Peyer's patch (tissue), 4 donors: ENCODE measurements around the gene CASP8AP2. TPM values are rescaled to one million over a fixed set of nuclear protein-coding genes. Genes with fewer than 3 reads are reported as not detected.
"Not testable (repeated sequence)": the region's sequence is repeated elsewhere in the genome, so short reads cannot be mapped to it uniquely, and the experiment has no call there.

Experiments used
- DNase-seq, 3 donors: peaks; one replicate each; pipeline ENCODE4 v3.0.0-alpha.2; 2017 to 2019
- H3K27ac ChIP-seq, 4 donors: fragments of 200-600 bp; sonication (generic); one replicate each; pipeline ENCODE4 v1.5.1; 2016 to 2019
- H3K27me3 ChIP-seq, 2 donors: fragments of 200-600 bp; sonication (generic); one replicate each; pipeline ENCODE4 v1.5.1; 2019
- H3K36me3 ChIP-seq, 3 donors: fragments of 200-600 bp; sonication (generic); one replicate each; pipeline ENCODE4 v1.5.1; 2016 to 2019
- H3K4me1 ChIP-seq, 4 donors: fragments of 200-600 bp; sonication (generic); one replicate each; pipeline ENCODE4 v1.5.1; 2016 to 2019
- H3K4me3 ChIP-seq, 4 donors: fragments of 200-600 bp; sonication (generic); 1 replicate in 3 of 4; 2 replicates in 1 of 4; pipeline ENCODE4 v1.5.1; 2016 to 2019; ENCODE audit warnings: mild to moderate bottlenecking in 1 of 4
- H3K9me3 ChIP-seq, 4 donors: fragments of 200-600 bp; sonication (generic); one replicate each; pipeline ENCODE4 v1.5.1; 2016 to 2019; ENCODE audit warnings: mild to moderate bottlenecking in 1 of 4
- POLR2A ChIP-seq, 2 donors: fragments of 450-650 bp; IDR thresholded peaks; one replicate each; pipeline ENCODE4 v1.5.1; 2017; ENCODE audit warnings: antibody characterized with exemption in 2 of 2, mild to moderate bottlenecking in 2 of 2, moderate library complexity in 2 of 2
- total RNA-seq, 4 donors: library from RNA; depleted of rRNA; stranded (reverse); fragments of >200 nt; gene quantifications; one replicate each; pipeline ENCODE4 v1.1.0, GENCODE V29; 2016
- TF ChIP-seq, protein P1 (sequence below), 6 experiments: fragments of 450-650 bp in 4 of 6; fragments of 200-600 bp in 2 of 6; sonication (generic) in 1 of 6; IDR thresholded peaks; one replicate each; pipeline ENCODE4 v1.5.1; 2017 to 2019; ENCODE audit warnings: antibody characterized with exemption in 6 of 6, mild to moderate bottlenecking in 3 of 6, moderate library complexity in 1 of 6

The CASP8AP2 gene
- total RNA-seq, 4 donors from 2014 or later: 15.9 to 33.0 (median 19.2) TPM

DNA sequence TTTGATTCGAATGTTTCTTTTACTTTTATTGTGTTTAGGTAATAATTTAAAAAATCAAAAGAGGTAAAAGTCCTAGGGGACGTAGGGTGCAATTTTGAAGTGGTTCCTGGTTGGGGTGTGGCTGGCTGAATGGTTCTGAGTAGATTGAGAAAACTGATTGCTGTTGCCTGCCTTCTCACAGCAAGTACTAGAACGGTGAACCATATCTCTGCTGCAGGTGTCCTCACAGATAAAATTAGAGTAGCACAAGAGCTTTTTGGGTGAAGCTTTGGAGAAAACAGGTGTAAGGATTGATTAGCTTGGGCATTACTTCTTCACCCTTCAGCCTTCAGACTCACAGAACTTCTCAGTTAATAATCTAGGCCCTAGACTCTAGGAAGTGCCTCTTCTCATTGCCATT, 44.8 kb downstream of the CASP8AP2 start:
- Histone ChIP-seq H3K4me3 (no peak overlapping the region), H3K27me3 (no peaks in the 10 kb centered on the region), H3K4me1 (no peaks in the 10 kb centered on the region), H3K27ac (no peak overlapping the region), H3K36me3 (peaks cover 0 to 39% (median 0%) of the 10 kb centered on the region in 3 donors), H3K9me3 (no peaks in the 10 kb centered on the region)
- TF ChIP-seq, protein P1, sequence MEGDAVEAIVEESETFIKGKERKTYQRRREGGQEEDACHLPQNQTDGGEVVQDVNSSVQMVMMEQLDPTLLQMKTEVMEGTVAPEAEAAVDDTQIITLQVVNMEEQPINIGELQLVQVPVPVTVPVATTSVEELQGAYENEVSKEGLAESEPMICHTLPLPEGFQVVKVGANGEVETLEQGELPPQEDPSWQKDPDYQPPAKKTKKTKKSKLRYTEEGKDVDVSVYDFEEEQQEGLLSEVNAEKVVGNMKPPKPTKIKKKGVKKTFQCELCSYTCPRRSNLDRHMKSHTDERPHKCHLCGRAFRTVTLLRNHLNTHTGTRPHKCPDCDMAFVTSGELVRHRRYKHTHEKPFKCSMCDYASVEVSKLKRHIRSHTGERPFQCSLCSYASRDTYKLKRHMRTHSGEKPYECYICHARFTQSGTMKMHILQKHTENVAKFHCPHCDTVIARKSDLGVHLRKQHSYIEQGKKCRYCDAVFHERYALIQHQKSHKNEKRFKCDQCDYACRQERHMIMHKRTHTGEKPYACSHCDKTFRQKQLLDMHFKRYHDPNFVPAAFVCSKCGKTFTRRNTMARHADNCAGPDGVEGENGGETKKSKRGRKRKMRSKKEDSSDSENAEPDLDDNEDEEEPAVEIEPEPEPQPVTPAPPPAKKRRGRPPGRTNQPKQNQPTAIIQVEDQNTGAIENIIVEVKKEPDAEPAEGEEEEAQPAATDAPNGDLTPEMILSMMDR (IDR thresholded peaks at IDR 0.05): no peak
- no peak for TF ChIP-seq POLR2A (IDR thresholded peaks at IDR 0.05)
- DNase-seq: no peak

DNA sequence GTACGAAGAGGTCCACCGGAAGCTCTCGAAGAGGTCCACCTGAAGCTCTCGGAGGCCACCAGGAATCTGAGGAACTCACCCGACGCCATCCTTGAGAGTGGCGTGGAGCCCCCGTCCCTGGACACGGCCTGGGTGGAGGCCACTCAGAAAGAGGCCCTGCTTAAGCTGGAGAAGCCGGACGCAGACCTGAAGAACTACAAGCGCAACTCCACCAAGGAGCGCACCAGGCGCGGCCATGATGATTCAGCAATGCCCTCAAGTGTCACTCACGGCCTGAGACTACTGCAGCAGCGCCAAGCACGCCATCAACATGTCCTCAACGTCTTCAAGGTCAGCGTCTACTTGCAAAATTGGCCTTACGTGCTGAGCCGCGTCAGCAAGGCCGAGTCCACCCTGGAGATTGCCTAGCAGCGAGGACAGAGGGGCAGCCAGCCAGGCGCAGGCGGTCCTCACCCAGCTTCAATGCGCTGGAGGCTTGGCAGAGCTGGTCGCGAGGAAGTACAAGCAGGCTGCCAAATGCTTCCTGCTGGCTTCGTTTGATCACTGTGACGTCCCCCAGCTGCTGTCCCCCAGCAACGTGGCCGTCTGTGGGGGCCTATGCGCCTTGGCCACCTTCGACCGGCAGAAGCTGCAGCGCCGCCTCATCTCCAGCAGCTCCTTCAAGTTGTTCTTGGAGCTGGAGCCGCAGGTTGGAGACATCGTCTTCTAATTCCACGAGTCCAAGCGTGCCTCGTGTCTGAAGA, 56.9 kb downstream of the CASP8AP2 start:
- H3K9me3 ChIP-seq: no peaks in the 10 kb centered on the region
- H3K4me1 ChIP-seq: no peaks in the 10 kb centered on the region
- no peak overlapping the region for H3K27ac ChIP-seq
- H3K27me3 ChIP-seq: no peaks in the 10 kb centered on the region
- no peak for DNase-seq
- no peak for TF ChIP-seq POLR2A (IDR thresholded peaks at IDR 0.05)
- TF ChIP-seq, protein P1 (IDR thresholded peaks at IDR 0.05): no peak
- H3K4me3 ChIP-seq: no peak overlapping the region
- H3K36me3 ChIP-seq: no peaks in the 10 kb centered on the region

DNA sequence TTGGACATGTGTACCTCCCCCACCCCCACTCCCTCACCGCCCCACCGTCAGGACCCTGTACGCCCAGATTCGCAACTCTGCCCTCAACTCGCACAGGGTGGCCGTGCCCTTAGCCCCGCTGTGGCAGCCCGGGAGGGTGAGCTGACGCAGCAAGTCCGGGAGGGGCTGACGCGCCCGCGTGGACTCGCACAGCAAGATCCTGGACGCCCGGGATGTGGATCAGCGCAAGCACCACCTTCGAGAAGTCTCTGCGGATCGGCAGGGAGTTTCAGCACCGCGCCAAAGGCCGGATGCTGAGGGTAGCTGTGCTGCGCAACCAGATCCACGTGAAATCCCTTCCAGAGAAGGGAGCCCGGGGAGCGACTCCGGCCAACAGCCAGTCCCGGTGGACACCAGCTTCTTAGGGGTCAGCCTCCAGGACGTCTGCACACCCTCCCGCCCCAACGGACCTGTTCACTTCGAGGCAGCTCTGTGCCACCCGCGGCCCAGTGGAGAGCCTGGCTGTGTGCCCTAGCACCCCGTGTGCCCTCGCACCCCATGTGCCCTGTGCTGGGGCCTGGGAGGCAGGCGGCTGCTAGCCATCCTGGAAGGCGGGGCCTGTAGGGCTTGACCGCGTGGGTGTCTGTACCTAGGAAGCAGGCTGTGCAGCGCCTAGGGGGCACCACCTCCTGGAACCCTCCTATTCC, 57.9 kb downstream of the CASP8AP2 start:
- Histone ChIP-seq H3K4me1 (no peaks in the 10 kb centered on the region), H3K9me3 (no peaks in the 10 kb centered on the region), H3K4me3 (no peak overlapping the region)

DNA sequence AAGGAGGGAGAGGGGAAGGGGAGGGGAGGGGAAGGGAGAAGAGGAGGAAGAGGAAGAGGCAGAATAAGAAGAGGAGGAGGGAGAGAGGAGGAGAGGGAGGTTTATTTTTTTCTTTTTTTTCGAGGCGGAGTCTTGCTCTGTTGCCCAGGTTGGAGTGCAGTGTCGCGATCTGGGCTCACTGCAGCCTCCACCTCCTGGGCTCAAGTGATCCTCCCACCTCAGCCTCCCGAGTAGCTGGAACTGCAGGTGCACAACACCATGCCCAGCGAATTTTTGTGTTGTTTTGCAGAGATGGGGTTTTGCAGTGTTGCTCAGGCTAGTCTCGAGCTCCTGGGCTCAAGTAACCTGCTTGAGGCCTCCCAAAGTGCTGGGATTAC, 58.4 kb downstream of the CASP8AP2 start:
- Histone ChIP-seq H3K36me3 (no peaks in the 10 kb centered on the region), H3K4me1 (no peaks in the 10 kb centered on the region), H3K27ac (no peak overlapping the region), H3K27me3 (no peaks in the 10 kb centered on the region), H3K9me3 (no peaks in the 10 kb centered on the region), H3K4me3 (no peak overlapping the region)
- DNase-seq: no peak
- no peak for TF ChIP-seq POLR2A (IDR thresholded peaks at IDR 0.05)
- TF ChIP-seq, protein P1 (IDR thresholded peaks at IDR 0.05): no peak

More for the DNA sequence above, 57.9 kb downstream of the CASP8AP2 start:
- Histone ChIP-seq H3K27me3 (no peaks in the 10 kb centered on the region), H3K27ac (no peak overlapping the region), H3K36me3 (no peaks in the 10 kb centered on the region)
- peak in 1 of 3 donors; percentile 49 for DNase-seq
- TF ChIP-seq, protein P1 (IDR thresholded peaks at IDR 0.05): no peak
- no peak for TF ChIP-seq POLR2A (IDR thresholded peaks at IDR 0.05)

DNA sequence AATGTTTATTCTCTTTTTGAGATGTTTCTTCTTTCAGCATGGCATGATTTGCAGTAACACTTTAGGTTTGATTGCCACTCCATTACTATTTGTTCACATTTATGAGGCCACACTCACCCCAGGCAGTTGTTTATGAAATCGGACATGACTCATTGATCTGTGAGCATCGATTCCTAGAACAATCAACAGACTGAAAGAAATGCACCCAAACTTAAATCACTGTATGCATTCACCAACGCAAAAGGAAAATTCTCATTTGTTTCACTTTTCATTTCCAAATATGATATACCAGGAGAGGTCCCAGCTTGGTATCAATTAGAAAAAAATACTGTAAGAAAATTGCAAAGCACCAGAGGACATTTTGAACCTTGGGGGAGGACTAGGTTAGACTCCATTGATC, 59.2 kb downstream of the CASP8AP2 start:
- no peak for TF ChIP-seq POLR2A (IDR thresholded peaks at IDR 0.05)
- TF ChIP-seq, protein P1 (IDR thresholded peaks at IDR 0.05): no peak
- Histone ChIP-seq H3K27me3 (no peaks in the 10 kb centered on the region), H3K4me3 (no peak overlapping the region), H3K4me1 (no peaks in the 10 kb centered on the region), H3K36me3 (no peaks in the 10 kb centered on the region), H3K9me3 (no peaks in the 10 kb centered on the region), H3K27ac (no peak overlapping the region)
- no peak for DNase-seq

DNA sequence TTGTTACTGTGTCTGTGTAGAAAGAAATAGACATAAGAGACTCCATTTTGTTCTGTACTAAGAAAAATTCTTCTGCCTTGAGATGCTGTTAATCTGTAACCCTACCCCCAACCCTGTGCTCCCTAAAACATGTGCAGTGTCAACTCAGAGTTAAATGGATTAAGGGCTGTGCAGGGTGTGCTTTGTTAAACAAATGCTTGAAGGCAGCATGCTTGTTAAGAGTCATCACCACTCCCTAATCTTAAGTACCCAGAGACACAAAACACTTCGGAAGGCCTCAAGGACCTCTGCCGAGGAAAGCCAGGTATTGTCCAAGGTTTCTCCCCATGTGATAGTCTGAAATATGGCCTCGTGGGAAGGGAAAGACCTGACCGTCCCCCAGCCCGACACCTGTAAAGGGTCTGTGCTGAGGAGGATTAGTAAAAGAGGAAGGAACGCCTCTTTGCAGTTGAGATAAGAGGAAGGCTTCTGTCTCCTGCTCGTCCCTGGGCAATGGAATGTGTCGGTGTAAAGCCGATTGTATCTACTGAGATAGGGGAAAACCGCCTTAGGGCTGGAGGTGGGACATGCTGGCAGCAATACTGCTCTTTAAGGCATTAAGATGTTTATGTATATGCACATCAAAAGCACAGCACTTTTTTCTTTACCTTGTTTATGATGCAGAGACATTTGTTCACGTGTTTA, 61.3 kb downstream of the CASP8AP2 start:
- DNase-seq, H3K27me3 ChIP-seq, H3K27ac ChIP-seq, H3K36me3 ChIP-seq, H3K4me1 ChIP-seq, H3K4me3 ChIP-seq, H3K9me3 ChIP-seq: not testable (repeated sequence)

DNA sequence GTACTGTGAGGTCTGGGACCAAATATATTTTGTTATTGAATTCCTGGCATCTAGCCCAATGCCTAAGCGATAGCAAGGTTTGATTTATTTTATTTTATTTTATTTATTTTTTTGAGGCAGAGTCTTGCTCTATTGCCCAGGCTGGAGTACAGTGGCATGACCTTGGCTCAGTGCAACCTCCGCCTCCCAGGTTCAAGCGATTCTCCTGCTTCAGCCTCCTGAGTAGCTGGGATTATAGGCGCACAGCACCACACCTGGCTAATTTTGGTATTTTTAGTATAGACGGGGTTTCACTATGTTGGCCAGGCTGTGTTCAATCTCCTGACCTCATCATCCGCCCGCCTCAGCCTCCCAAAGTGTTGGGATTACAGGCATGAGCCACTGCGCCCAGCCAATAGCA, 62.9 kb downstream of the CASP8AP2 start:
- H3K27me3 ChIP-seq, H3K4me1 ChIP-seq, H3K4me3 ChIP-seq, H3K36me3 ChIP-seq, H3K9me3 ChIP-seq, DNase-seq, H3K27ac ChIP-seq: not testable (repeated sequence)
